ENCODE data around the gene LY86. TPM values are rescaled to one million over a fixed set of nuclear protein-coding genes. Genes with fewer than 3 reads are reported as not detected.

Gene LY86
- total and polyA plus RNA-seq, 10 of the 15 experiments (the other 5 are each of a cell fraction or from before 2014, with no cell fraction given) = 68.2 to 457 (median 128) TPM

GRCh38 chr6:6583836-6584235 is 4.7 kb upstream of the LY86 start (continued):
- TF ChIP-seq NR2F1 (conservative IDR thresholded peaks at IDR 0.05) = peak; percentile 30; the same call in 1 of the 2 replicates
- TF ChIP-seq BCL3 (IDR thresholded peaks at IDR 0.05; ENCODE audit: borderline replicate concordance, insufficient read depth, low read depth, low read length, poor library complexity, severe bottlenecking) = no peak
- TF ChIP-seq E2F8 (IDR thresholded peaks at IDR 0.05; ENCODE audit: low read depth, partially characterized antibody) = peak; percentile 95
- TF ChIP-seq CBFB (IDR thresholded peaks at IDR 0.05; ENCODE audit: low read depth) = no peak
- TF ChIP-seq NFIC (IDR thresholded peaks at IDR 0.05; ENCODE audit: low read depth, low read length) = no peak
- no peak for TF ChIP-seq NR2C2 (IDR thresholded peaks at IDR 0.05; ENCODE audit: borderline replicate concordance, control insufficient read depth, insufficient read length, low read depth)
- TF ChIP-seq POLR2A (IDR thresholded peaks at IDR 0.05; ENCODE audit: low read depth, low read length) = no peak
- no peak for TF ChIP-seq STAT1 (conservative IDR thresholded peaks at IDR 0.05)
- TF ChIP-seq YBX1 (IDR thresholded peaks at IDR 0.05) = no peak
- no peak for TF ChIP-seq SP1 (IDR thresholded peaks at IDR 0.05; ENCODE audit: low read depth, low read length)
- no peak for TF ChIP-seq ATF2 (IDR thresholded peaks at IDR 0.05; ENCODE audit: low read length)
- TF ChIP-seq PRDM15 (CRISPR knock-in tag; IDR thresholded peaks at IDR 0.05) = no peak
- TF ChIP-seq ZNF207 (IDR thresholded peaks at IDR 0.05; ENCODE audit: borderline replicate concordance) = no peak
- no peak for TF ChIP-seq PML (IDR thresholded peaks at IDR 0.05; ENCODE audit: low read length)
- TF ChIP-seq EGR1 (IDR thresholded peaks at IDR 0.05; ENCODE audit: borderline replicate concordance in 1 of 2, low read depth in 2 of 2, low read length in 2 of 2) = peak in 1 of 2 experiments; percentile 40; a peak in 1 of 3 replicates
- no peak for TF ChIP-seq FOS (IDR thresholded peaks at IDR 0.05; ENCODE audit: borderline replicate concordance, extremely low read depth, insufficient read length)
- TF ChIP-seq HCFC1 (IDR thresholded peaks at IDR 0.05; ENCODE audit: low read length) = peak; percentile 74
- TF ChIP-seq IKZF2 (IDR thresholded peaks at IDR 0.05) = 0 out of 4 replicates have a peak, but pooled peaks have one; percentile 32 to 46

All from GM12878 (cell line).